H9 (cell line): ENCODE results near the gene NFKB1. TPM values are rescaled to one million over a fixed set of nuclear protein-coding genes. Genes with fewer than 3 reads are reported as not detected.

Experiments used
- DNase-seq: peaks from one replicate; pipeline ENCODE4 v3.0.0-alpha.2; 2017
- H2AFZ ChIP-seq: one replicate; pipeline ENCODE4 v1.6.1; 2013; ENCODE audit warnings: mild to moderate bottlenecking, low read length, control low read depth, moderate library complexity
- H2AK5ac ChIP-seq: 2 replicates; pipeline ENCODE4 v1.6.1; 2013; ENCODE audit warnings: low read length, control low read depth, mixed read lengths; ENCODE audit not compliant: insufficient read length
- H2BK120ac ChIP-seq: one replicate; pipeline ENCODE4 v1.6.1; 2013; ENCODE audit warnings: low read depth, mild to moderate bottlenecking, low read length, control low read depth, inconsistent platforms; ENCODE audit not compliant: poor library complexity, severe bottlenecking
- H2BK12ac ChIP-seq: 2 replicates; pipeline ENCODE4 v1.6.1; 2013; ENCODE audit warnings: low read length, control low read depth, mixed read lengths, low read depth; ENCODE audit not compliant: insufficient read length
- H2BK15ac ChIP-seq: 2 replicates; pipeline ENCODE4 v1.6.1; 2013; ENCODE audit warnings: low read depth, low read length, control low read depth
- H2BK20ac ChIP-seq: one replicate; pipeline ENCODE4 v1.6.1; 2013; ENCODE audit warnings: low read depth, mild to moderate bottlenecking, low read length, control low read depth, inconsistent platforms; ENCODE audit not compliant: poor library complexity, severe bottlenecking
- H2BK5ac ChIP-seq: 2 replicates; pipeline ENCODE4 v1.6.1; 2013; ENCODE audit warnings: low read length, control low read depth, mixed read lengths; ENCODE audit not compliant: insufficient read length
- H3K14ac ChIP-seq: 2 replicates; pipeline ENCODE4 v1.6.1; 2013; ENCODE audit warnings: low read length, control low read depth; ENCODE audit not compliant: insufficient read depth
- H3K18ac ChIP-seq: 2 replicates; pipeline ENCODE4 v1.6.1; 2013; ENCODE audit warnings: low read depth, mild to moderate bottlenecking, mixed read lengths, low read length, control low read depth; ENCODE audit not compliant: insufficient read length
- H3K23ac ChIP-seq: 2 replicates; pipeline ENCODE4 v1.6.1; 2013; ENCODE audit warnings: low read length, control low read depth, mixed read lengths, low read depth; ENCODE audit not compliant: insufficient read length
- H3K23me2 ChIP-seq: 2 replicates; pipeline ENCODE4 v1.6.1; 2013; ENCODE audit warnings: low read depth, mild to moderate bottlenecking, mixed read lengths, low read length, control low read depth; ENCODE audit not compliant: insufficient read length, poor library complexity, severe bottlenecking
- H3K27ac ChIP-seq: 2 replicates; pipeline ENCODE4 v1.5.1; 2013; ENCODE audit warnings: low read length, control low read depth, mixed read lengths, low read depth; ENCODE audit not compliant: insufficient read length
- H3K27me3 ChIP-seq: 2 replicates; pipeline ENCODE4 v1.6.1; 2013; ENCODE audit warnings: low read length, control low read depth, inconsistent platforms; ENCODE audit not compliant: insufficient read depth
- H3K4ac ChIP-seq: 2 replicates; pipeline ENCODE4 v1.6.1; 2013; ENCODE audit warnings: low read depth, mild to moderate bottlenecking, control low read depth, inconsistent platforms, low read length, moderate library complexity
- H3K4me1 ChIP-seq: 2 replicates; pipeline ENCODE4 v1.6.1; 2013; ENCODE audit warnings: low read length, control low read depth, inconsistent platforms; ENCODE audit not compliant: insufficient read depth
- H3K4me2 ChIP-seq: 2 replicates; pipeline ENCODE4 v1.6.1; 2013; ENCODE audit warnings: low read length, control low read depth, mixed read lengths; ENCODE audit not compliant: insufficient read length, insufficient read depth
- H3K56ac ChIP-seq: 2 replicates; pipeline ENCODE4 v1.6.1; 2013; ENCODE audit warnings: low read depth, mild to moderate bottlenecking, mixed read lengths, low read length, control low read depth; ENCODE audit not compliant: insufficient read length
- H3K79me1 ChIP-seq: 2 replicates; pipeline ENCODE4 v1.6.1; 2013; ENCODE audit warnings: low read depth, mild to moderate bottlenecking, moderate library complexity, low read length, control low read depth, inconsistent platforms; ENCODE audit not compliant: insufficient read depth, poor library complexity, severe bottlenecking
- H3K79me2 ChIP-seq: 2 replicates; pipeline ENCODE4 v1.6.1; 2013; ENCODE audit warnings: low read length, control low read depth, inconsistent platforms; ENCODE audit not compliant: insufficient read depth
- H3K9ac ChIP-seq: 2 replicates; pipeline ENCODE4 v1.6.1; 2013; ENCODE audit warnings: low read length, control low read depth, mixed read lengths; ENCODE audit not compliant: insufficient read length; ENCODE audit errors: extremely low read depth
- H3K9me3 ChIP-seq: one replicate; pipeline ENCODE4 v1.6.1; 2013; ENCODE audit warnings: low read depth, low read length, inconsistent platforms; ENCODE audit not compliant: control insufficient read depth
- H3T11ph ChIP-seq: one replicate; pipeline ENCODE4 v1.6.1; 2013; ENCODE audit warnings: mild to moderate bottlenecking, low read length, control low read depth, inconsistent platforms
- H4K20me1 ChIP-seq: one replicate; pipeline ENCODE4 v1.6.1; 2013; ENCODE audit not compliant: control insufficient read depth, insufficient read length, insufficient read depth
- H4K5ac ChIP-seq: 2 replicates; pipeline ENCODE4 v1.6.1; 2013; ENCODE audit warnings: low read depth, mild to moderate bottlenecking, mixed read lengths, low read length, control low read depth; ENCODE audit not compliant: insufficient read length
- H4K8ac ChIP-seq: replicated peaks from 2 replicates; pipeline ENCODE4 v1.6.1; 2013; ENCODE audit warnings: low read length, control low read depth, mixed read lengths, low read depth; ENCODE audit not compliant: insufficient read length
- H4K91ac ChIP-seq: 2 replicates; pipeline ENCODE4 v1.6.1; 2013; ENCODE audit warnings: low read depth, mild to moderate bottlenecking, moderate library complexity, mixed read lengths, low read length, control low read depth; ENCODE audit not compliant: insufficient read length
- H3K27ac Mint-ChIP-seq, 3 experiments: 2 replicates in 2 of 3; 3 replicates in 1 of 3; pipeline ENCODE4 v1.8.0; 2020 to 2021; ENCODE audit warnings: mixed read lengths in 3 of 3, mild to moderate bottlenecking in 1 of 3, moderate library complexity in 1 of 3
- H3K27me3 Mint-ChIP-seq: 2 replicates; pipeline ENCODE4 v1.8.0; 2021; ENCODE audit warnings: low read depth, mild to moderate bottlenecking, moderate library complexity, mixed read lengths
- H3K36me3 Mint-ChIP-seq, 3 experiments: 2 replicates in 2 of 3; 3 replicates in 1 of 3; pipeline ENCODE4 v1.8.0; 2020 to 2021; ENCODE audit warnings: low read depth in 3 of 3, mixed read lengths in 3 of 3; ENCODE audit not compliant: insufficient read depth in 1 of 3
- H3K4me1 Mint-ChIP-seq, 2 experiments: 2 replicates each; pipeline ENCODE4 v1.8.0; 2020; ENCODE audit warnings: mixed read lengths in 2 of 2
- H3K4me3 Mint-ChIP-seq, 2 experiments: 2 replicates in 1 of 2; 3 replicates in 1 of 2; pipeline ENCODE4 v1.8.0; 2020 to 2021; ENCODE audit warnings: mild to moderate bottlenecking in 2 of 2, mixed read lengths in 2 of 2, moderate library complexity in 1 of 2
- H3K9me3 Mint-ChIP-seq, 2 experiments: 2 replicates in 1 of 2; 3 replicates in 1 of 2; pipeline ENCODE4 v1.8.0; 2020; ENCODE audit warnings: mild to moderate bottlenecking in 2 of 2, mixed read lengths in 2 of 2, moderate library complexity in 1 of 2
- WGBS: extraction: QIAGEN DNeasy Blood & Tissue Kit; methylation state at CpG from one replicate; pipeline ENCODE4 v1.1.7; 2013; ENCODE audit warnings: missing lambda C conversion rate, low lambda C conversion rate, mixed read lengths; ENCODE audit not compliant: insufficient read length; ENCODE audit errors: extremely low coverage; 5-methylcytosine and 5-hydroxymethylcytosine counted together
- total RNA-seq: library from RNA; stranded (reverse); gene quantifications from 2 replicates; pipeline ENCODE4 v1.2.1, GENCODE V29; 2021
- TF ChIP-seq, protein P1 (sequence below): fragments of 200-600 bp; sonication (generic); conservative IDR thresholded peaks from 3 replicates; pipeline ENCODE4 v1.8.0; 2021; ENCODE audit warnings: antibody characterized with exemption, mild to moderate bottlenecking

NFKB1 gene
- total RNA-seq, 1 experiment from 2014 or later, result 5.7 TPM

GRCh38 chr4:102642631-102643298 lies 141.6 kb downstream of the NFKB1 start:
- Histone ChIP-seq H3K4me2 (no peak overlapping the region), H3K18ac (no peak overlapping the region), H3K23me2 (no peaks in the 10 kb centered on the region), H2BK5ac (no peak overlapping the region), H3K9ac (no peak overlapping the region), H3K27ac (no peak overlapping the region), H3K9me3 (no peaks in the 10 kb centered on the region), H4K20me1 (no peaks in the 10 kb centered on the region), H4K8ac (no peak overlapping the region), H3T11ph (no peak overlapping the region), H3K4me1 (no peaks in the 10 kb centered on the region), H3K14ac (no peak overlapping the region), H3K23ac (no peak overlapping the region), H3K56ac (no peak overlapping the region), H4K5ac (no peak overlapping the region), H2AFZ (no peak overlapping the region), H3K79me1 (no peaks in the 10 kb centered on the region), H4K91ac (no peak overlapping the region), H2BK20ac (no peak overlapping the region), H3K79me2 (no peaks in the 10 kb centered on the region), H2BK120ac (no peak overlapping the region), H3K4ac (no peak overlapping the region), H2BK15ac (no peak overlapping the region), H2BK12ac (no peak overlapping the region), H3K27me3 (no peaks in the 10 kb centered on the region), H2AK5ac (no peak overlapping the region)
- H3K9me3 Mint-ChIP-seq, result no peaks in the 10 kb centered on the region
- peak overlapping the region in 1 of 3 experiments; percentile 31; a peak in 1 of 7 replicates for H3K27ac Mint-ChIP-seq
- H3K4me3 Mint-ChIP-seq, result no peak overlapping the region
- TF ChIP-seq, protein P1, sequence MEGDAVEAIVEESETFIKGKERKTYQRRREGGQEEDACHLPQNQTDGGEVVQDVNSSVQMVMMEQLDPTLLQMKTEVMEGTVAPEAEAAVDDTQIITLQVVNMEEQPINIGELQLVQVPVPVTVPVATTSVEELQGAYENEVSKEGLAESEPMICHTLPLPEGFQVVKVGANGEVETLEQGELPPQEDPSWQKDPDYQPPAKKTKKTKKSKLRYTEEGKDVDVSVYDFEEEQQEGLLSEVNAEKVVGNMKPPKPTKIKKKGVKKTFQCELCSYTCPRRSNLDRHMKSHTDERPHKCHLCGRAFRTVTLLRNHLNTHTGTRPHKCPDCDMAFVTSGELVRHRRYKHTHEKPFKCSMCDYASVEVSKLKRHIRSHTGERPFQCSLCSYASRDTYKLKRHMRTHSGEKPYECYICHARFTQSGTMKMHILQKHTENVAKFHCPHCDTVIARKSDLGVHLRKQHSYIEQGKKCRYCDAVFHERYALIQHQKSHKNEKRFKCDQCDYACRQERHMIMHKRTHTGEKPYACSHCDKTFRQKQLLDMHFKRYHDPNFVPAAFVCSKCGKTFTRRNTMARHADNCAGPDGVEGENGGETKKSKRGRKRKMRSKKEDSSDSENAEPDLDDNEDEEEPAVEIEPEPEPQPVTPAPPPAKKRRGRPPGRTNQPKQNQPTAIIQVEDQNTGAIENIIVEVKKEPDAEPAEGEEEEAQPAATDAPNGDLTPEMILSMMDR, result no peak
- no peaks in the 10 kb centered on the region for H3K27me3 Mint-ChIP-seq
- no peaks in the 10 kb centered on the region for H3K4me1 Mint-ChIP-seq
- H3K36me3 Mint-ChIP-seq, result peaks cover 5 to 15% (median 5%) of the 10 kb centered on the region in 3 experiments; a peak in 6 of 7 replicates
- DNase-seq, result no peak
- 100% methylated on average over 1 of the region's 5 CpGs for WGBS
